C4-2B (cell line): Measurements from ENCODE around the gene TGFBR3.

Experiments
- H3K27ac ChIP-seq: fragments of 450-650 bp; 2 replicates; pipeline ENCODE4 v1.5.1; 2017
- CTCF ChIP-seq: fragments of 450-650 bp; conservative IDR thresholded peaks from 2 replicates; pipeline ENCODE4 v1.5.1; 2017; ENCODE audit warnings: mild to moderate bottlenecking
- ZFX ChIP-seq: fragments of 450-650 bp; IDR thresholded peaks from 2 replicates; pipeline ENCODE4 v1.6.1; 2017

Gene TGFBR3

GRCh38 chr1:91807921-91808620 is 77.9 kb downstream of the TGFBR3 start:
- no peak overlapping the region for H3K27ac ChIP-seq
- TF ChIP-seq ZFX = no peak
- TF ChIP-seq CTCF = no peak

- no peak overlapping the region; the same call in 1 of the 2 replicates for H3K27ac ChIP-seq
- TF ChIP-seq ZFX (no peak), CTCF (no peak)
These were observed 78.9 kb downstream of the TGFBR3 start for GRCh38 chr1:91806769-91807700.

- no peak overlapping the region; the same call in 1 of the 2 replicates for H3K27ac ChIP-seq
- no peak for TF ChIP-seq ZFX
- no peak for TF ChIP-seq CTCF
These were observed 79.7 kb downstream of the TGFBR3 start for GRCh38 chr1:91806181-91806768.

GRCh38 chr1:91805311-91805801 is 80.6 kb downstream of the TGFBR3 start:
- peak overlapping the region; percentile 32 for H3K27ac ChIP-seq
- TF ChIP-seq CTCF (no peak), ZFX (no peak)

GRCh38 chr1:91804546-91805023 is 81.4 kb downstream of the TGFBR3 start:
- peak overlapping the region; percentile 42 for H3K27ac ChIP-seq
- no peak for TF ChIP-seq ZFX
- TF ChIP-seq CTCF = no peak

- TF ChIP-seq ZFX = no peak
- no peak for TF ChIP-seq CTCF
- peak overlapping the region; percentile 42 for H3K27ac ChIP-seq
These were observed 82.0 kb downstream of the TGFBR3 start for GRCh38 chr1:91803847-91804545.
